WTC11 (cell line): ENCODE results near the gene MCRIP2. TPM values are rescaled to one million over a fixed set of nuclear protein-coding genes. Genes with fewer than 3 reads are reported as not detected.

ENCODE experiments used
- ATAC-seq: fragments of 200-7000 bp; cut with Tn5 transposase; 2 replicates; pipeline ENCODE4 v1.10.0; 2021; ENCODE audit warnings: mild to moderate bottlenecking, moderate library complexity
- CTCF ChIA-PET: fragments of 300-600 bp; sonication (Branson Sonifier 250); formaldehyde crosslinking; loops from one replicate; lab custom pipeline; 2021; ENCODE audit warnings: antibody characterized with exemption; lab: Charles Lee
- POLR2A ChIA-PET: fragments of 350-600 bp; sonication (Branson Sonifier 250); formaldehyde crosslinking; loops from one replicate; lab custom pipeline; 2021; ENCODE audit warnings: antibody characterized with exemption; lab: Charles Lee
- DNase-seq: peaks from one replicate; pipeline ENCODE4 v3.0.0; 2021; ENCODE audit warnings: low spot score
- H3K27ac Mint-ChIP-seq: 2 replicates; pipeline ENCODE4 v1.8.0; 2021; ENCODE audit warnings: mixed read lengths
- H3K27me3 Mint-ChIP-seq: 2 replicates; pipeline ENCODE4 v1.8.0; 2021; ENCODE audit warnings: low read depth, mild to moderate bottlenecking, moderate library complexity, mixed read lengths
- H3K36me3 Mint-ChIP-seq: 2 replicates; pipeline ENCODE4 v1.8.0; 2021; ENCODE audit warnings: mixed read lengths
- H3K4me1 Mint-ChIP-seq: 2 replicates; pipeline ENCODE4 v1.8.0; 2022; ENCODE audit warnings: mixed read lengths
- H3K4me3 Mint-ChIP-seq: 2 replicates; pipeline ENCODE4 v1.8.0; 2021; ENCODE audit warnings: mild to moderate bottlenecking, moderate library complexity, mixed read lengths
- H3K9me3 Mint-ChIP-seq: 2 replicates; pipeline ENCODE4 v1.8.0; 2021; ENCODE audit warnings: mixed read lengths
- HMGXB4 ChIP-seq: sonication (generic); formaldehyde crosslinking; IDR thresholded peaks from 2 replicates; pipeline ENCODE4 v1.8.1; 2023; ENCODE audit warnings: mild to moderate bottlenecking, moderate library complexity, missing genetic modification reagents
- NFATC4 ChIP-seq: fragments of 250-450 bp; sonication (Bioruptor Pico); IDR thresholded peaks from 2 replicates; pipeline ENCODE4 v1.9.0; 2021; ENCODE audit warnings: mild to moderate bottlenecking
- PRDM15 ChIP-seq: sonication (generic); formaldehyde crosslinking; IDR thresholded peaks from 2 replicates; pipeline ENCODE4 v1.8.0; 2022; ENCODE audit warnings: missing genetic modification reagents
- RELA ChIP-seq: sonication (generic); formaldehyde crosslinking; IDR thresholded peaks from 2 replicates; pipeline ENCODE4 v1.8.1; 2022; ENCODE audit warnings: missing genetic modification reagents, mild to moderate bottlenecking, borderline replicate concordance
- SP1 ChIP-seq: sonication (generic); formaldehyde crosslinking; conservative IDR thresholded peaks from 2 replicates; pipeline ENCODE4 v1.8.1; 2022; ENCODE audit warnings: missing genetic modification reagents
- ZNF425 ChIP-seq: fragments of 250-450 bp; sonication (Bioruptor Pico); conservative IDR thresholded peaks from 2 replicates; pipeline ENCODE4 v1.9.0; 2021; ENCODE audit warnings: mild to moderate bottlenecking
- ZSCAN18 ChIP-seq: fragments of 250-450 bp; sonication (Bioruptor Pico); IDR thresholded peaks from 2 replicates; pipeline ENCODE4 v2.1.2; 2022; ENCODE audit warnings: mild to moderate bottlenecking, moderate library complexity
- total RNA-seq: library from RNA; stranded (reverse); gene quantifications from 3 replicates; pipeline ENCODE4 v1.2.3, GENCODE V29; 2021

The MCRIP2 gene
- total RNA-seq, 1 experiment from 2014 or later = 63.3 TPM

GRCh38 chr16:693364-693763 lies 51.7 kb downstream of the MCRIP2 start:
- POLR2A ChIA-PET = interaction anchor here (1.1 to 1.5 kb wide), 2 partner anchors 10 to 26 kb away, joined by 4 read pairs; no protein-coding TSS in a partner anchor
- H3K36me3 Mint-ChIP-seq = no peaks in the 10 kb centered on the region
- CTCF ChIA-PET = interaction anchor here (1.3 to 2.5 kb wide), 4 partner anchors 13 to 45 kb away, joined by 4 to 8 read pairs (median 6); partner anchors contain the start of gene RHOT2
- peaks cover 8% of the 10 kb centered on the region for H3K4me1 Mint-ChIP-seq
- H3K9me3 Mint-ChIP-seq = no peaks in the 10 kb centered on the region
- DNase-seq = no peak
- peaks cover 60% of the 10 kb centered on the region for H3K27me3 Mint-ChIP-seq
- TF ChIP-seq PRDM15 = peak; percentile 67
- TF ChIP-seq ZSCAN18 = no peak
- TF ChIP-seq, all 79 proteins: peak for 1
- Mint-ChIP-seq H3K4me3 (peak overlapping the region; percentile 66), H3K27ac (no peak overlapping the region)
- ATAC-seq = no peak

- peak overlapping the region; percentile 66 for H3K4me3 Mint-ChIP-seq
- H3K9me3 Mint-ChIP-seq = no peaks in the 10 kb centered on the region
- no peak for DNase-seq
- CTCF ChIA-PET = interaction anchor here (1.0 to 2.5 kb wide), 5 partner anchors 13 to 107 kb away, joined by 4 to 8 read pairs (median 6); partner anchors contain the start of genes GNG13 and RHOT2
- peaks cover 8% of the 10 kb centered on the region for H3K4me1 Mint-ChIP-seq
- no peak for ATAC-seq
- H3K36me3 Mint-ChIP-seq = no peaks in the 10 kb centered on the region
- POLR2A ChIA-PET = interaction anchor here (1.1 to 1.5 kb wide), 2 partner anchors 11 to 26 kb away, joined by 4 read pairs; no protein-coding TSS in a partner anchor
- no peak for TF ChIP-seq ZNF425 (CRISPR knock-in tag)
- no peak for TF ChIP-seq RELA (CRISPR knock-in tag)
- peak; percentile 78 for TF ChIP-seq SP1 (CRISPR knock-in tag)
- TF ChIP-seq, all 79 proteins: peak for 1
- Mint-ChIP-seq H3K27ac (no peak overlapping the region), H3K27me3 (peaks cover 64% of the 10 kb centered on the region)
These were observed 52.1 kb downstream of the MCRIP2 start for GRCh38 chr16:693766-694165.

GRCh38 chr16:694187-694862 lies 52.7 kb downstream of the MCRIP2 start:
- ChIA-PET POLR2A (interaction anchor here (0.6 to 1.5 kb wide), 3 partner anchors 11 to 27 kb away, joined by 3 to 4 read pairs (median 4); partner anchors contain the start of gene ANTKMT), CTCF (interaction anchor here (1.0 to 2.5 kb wide), 7 partner anchors 8 to 107 kb away, joined by 3 to 12 read pairs (median 5); partner anchors contain the start of genes CIAO3, GNG13 and RHOT2)
- H3K27ac Mint-ChIP-seq = no peak overlapping the region
- DNase-seq = peak; percentile 61
- H3K27me3 Mint-ChIP-seq = peaks cover 69% of the 10 kb centered on the region
- no peaks in the 10 kb centered on the region for H3K9me3 Mint-ChIP-seq
- ATAC-seq = peak; percentile 11
- peak overlapping the region; percentile 71 for H3K4me3 Mint-ChIP-seq
- TF ChIP-seq NFATC4 = no peak
- TF ChIP-seq HMGXB4 (CRISPR knock-in tag) = peak; percentile 20; the same call in 1 of the 2 replicates
- no peak for TF ChIP-seq PRDM15
- peaks cover 7% of the 10 kb centered on the region for H3K4me1 Mint-ChIP-seq
- H3K36me3 Mint-ChIP-seq = no peaks in the 10 kb centered on the region
